C4-2B (cell line): Measurements from ENCODE around the gene CMTM3.

Experiments used
- ZFX ChIP-seq: fragments of 450-650 bp; IDR thresholded peaks from 2 replicates; pipeline ENCODE4 v1.6.1; 2017
- TF ChIP-seq, protein P1 (sequence below): fragments of 450-650 bp; conservative IDR thresholded peaks from 2 replicates; pipeline ENCODE4 v1.5.1; 2017; ENCODE audit warnings: mild to moderate bottlenecking

DNA sequence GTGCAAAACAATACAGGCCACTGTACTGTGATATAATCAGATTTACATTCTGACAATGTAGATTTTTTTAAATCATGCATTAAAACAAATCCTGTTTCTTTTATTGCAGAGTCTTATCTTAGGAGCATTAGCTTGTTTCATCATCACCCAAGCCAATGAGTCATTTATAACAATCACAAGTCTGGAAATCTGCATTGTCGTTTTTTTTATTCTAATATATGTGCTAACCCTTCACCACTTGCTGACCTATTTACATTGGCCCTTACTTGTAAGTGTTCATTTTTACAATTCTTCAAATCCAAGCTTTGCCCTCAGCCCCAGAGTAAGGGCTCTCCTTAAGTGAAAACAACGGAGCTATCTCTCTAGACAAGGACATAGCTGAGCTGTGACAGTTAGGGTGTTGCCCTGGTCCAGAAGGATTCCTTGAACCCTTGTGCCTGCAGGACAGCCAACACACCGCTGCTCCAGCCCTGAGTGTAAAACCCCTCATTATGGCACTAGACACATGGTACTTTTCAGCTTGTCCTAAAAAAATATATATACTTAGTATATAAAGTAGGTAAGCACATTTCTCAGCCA, 34.6 kb upstream of the CMTM3 start:
- TF ChIP-seq, protein P1, sequence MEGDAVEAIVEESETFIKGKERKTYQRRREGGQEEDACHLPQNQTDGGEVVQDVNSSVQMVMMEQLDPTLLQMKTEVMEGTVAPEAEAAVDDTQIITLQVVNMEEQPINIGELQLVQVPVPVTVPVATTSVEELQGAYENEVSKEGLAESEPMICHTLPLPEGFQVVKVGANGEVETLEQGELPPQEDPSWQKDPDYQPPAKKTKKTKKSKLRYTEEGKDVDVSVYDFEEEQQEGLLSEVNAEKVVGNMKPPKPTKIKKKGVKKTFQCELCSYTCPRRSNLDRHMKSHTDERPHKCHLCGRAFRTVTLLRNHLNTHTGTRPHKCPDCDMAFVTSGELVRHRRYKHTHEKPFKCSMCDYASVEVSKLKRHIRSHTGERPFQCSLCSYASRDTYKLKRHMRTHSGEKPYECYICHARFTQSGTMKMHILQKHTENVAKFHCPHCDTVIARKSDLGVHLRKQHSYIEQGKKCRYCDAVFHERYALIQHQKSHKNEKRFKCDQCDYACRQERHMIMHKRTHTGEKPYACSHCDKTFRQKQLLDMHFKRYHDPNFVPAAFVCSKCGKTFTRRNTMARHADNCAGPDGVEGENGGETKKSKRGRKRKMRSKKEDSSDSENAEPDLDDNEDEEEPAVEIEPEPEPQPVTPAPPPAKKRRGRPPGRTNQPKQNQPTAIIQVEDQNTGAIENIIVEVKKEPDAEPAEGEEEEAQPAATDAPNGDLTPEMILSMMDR: no peak
- TF ChIP-seq ZFX: no peak
